NT2/D1 (cell line): ENCODE data around the gene CYB561A3.

Experiments
- SUZ12 ChIP-seq: IDR thresholded peaks from 2 replicates; pipeline ENCODE4 v1.6.1; 2011; ENCODE audit not compliant: insufficient read length, insufficient read depth; ENCODE audit errors: extremely low read depth
- YY1 ChIP-seq: IDR thresholded peaks from 2 replicates; pipeline ENCODE4 v1.6.1; 2011; ENCODE audit not compliant: insufficient read length, insufficient read depth
- ZNF274 ChIP-seq: IDR thresholded peaks from 2 replicates; pipeline ENCODE4 v1.6.1; 2011; ENCODE audit warnings: mild to moderate bottlenecking, low read depth, low read length

DNA sequence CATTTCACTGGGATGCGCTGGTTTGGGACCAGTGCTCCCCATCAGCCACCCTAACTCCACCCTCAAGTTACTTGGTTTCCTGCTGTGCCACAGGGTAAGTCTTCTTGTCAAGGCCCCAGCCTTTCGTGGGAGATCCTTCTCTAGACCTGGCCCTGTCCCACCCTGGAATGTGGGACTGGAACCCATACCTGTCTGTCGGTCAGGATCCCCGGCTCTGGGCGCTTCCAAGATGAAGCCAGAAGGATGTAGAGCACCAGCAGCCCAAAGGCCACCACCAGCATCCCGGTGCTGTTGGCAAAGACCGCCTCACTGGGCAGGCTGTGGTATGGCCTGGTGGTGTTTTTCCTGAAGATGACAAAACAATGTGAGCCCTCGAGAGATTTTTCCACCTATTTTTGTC lies 10.9 kb downstream of the CYB561A3 start:
- no peak for TF ChIP-seq YY1
- TF ChIP-seq ZNF274: no peak
- no peak for TF ChIP-seq SUZ12
